Lower lobe of right lung (tissue), 2 donors: ENCODE measurements around the gene EEA1. TPM values are rescaled to one million over a fixed set of nuclear protein-coding genes. Genes with fewer than 3 reads are reported as not detected.
"Not testable (repeated sequence)": the region's sequence is repeated elsewhere in the genome, so short reads cannot be mapped to it uniquely, and the experiment has no call there.

ENCODE experiments used
- ATAC-seq, 2 donors: fragments of 200-7000 bp; cut with Tn5 transposase; one replicate each; pipeline ENCODE4 v1.9.1; 2020 to 2022; ENCODE audit warnings: mild to moderate bottlenecking in 2 of 2, moderate library complexity in 2 of 2
- DNase-seq: peaks from one replicate; pipeline ENCODE4 v3.0.0-alpha.2; 2020
- H3K27ac ChIP-seq: fragments of 200-600 bp; one replicate; pipeline ENCODE4 v1.8.0; 2022
- H3K27me3 ChIP-seq: fragments of 200-600 bp; one replicate; pipeline ENCODE4 v1.8.0; 2022; ENCODE audit warnings: low read depth
- H3K36me3 ChIP-seq: fragments of 200-600 bp; one replicate; pipeline ENCODE4 v1.8.0; 2022; ENCODE audit warnings: mild to moderate bottlenecking
- H3K4me1 ChIP-seq: fragments of 200-600 bp; one replicate; pipeline ENCODE4 v1.8.0; 2022
- H3K4me3 ChIP-seq: fragments of 200-600 bp; one replicate; pipeline ENCODE4 v1.8.0; 2022; ENCODE audit warnings: mild to moderate bottlenecking
- H3K9me3 ChIP-seq: fragments of 200-600 bp; one replicate; pipeline ENCODE4 v1.8.0; 2022
- intact Hi-C: fragments of 100-400 bp; cut with DNase I; formaldehyde crosslinking; loops from one replicate; pipeline ENCODE4 v1.11.0; 2022
- total RNA-seq: library from RNA; stranded (reverse); fragmentation: NEBNext Ultra II Directional; extraction: Animal tissue kit (Norgen Biotek cat#: 25700); gene quantifications from one replicate; pipeline ENCODE4 v1.2.1, GENCODE V29; 2021
- TF ChIP-seq, protein P1 (sequence below): fragments of 200-600 bp; IDR thresholded peaks from one replicate; pipeline ENCODE4 v1.8.0; 2022; ENCODE audit warnings: antibody characterized with exemption, mild to moderate bottlenecking
- donor health status: DM: no; HTN: yes; CAD: no; lungs with severe emphysema.

The EEA1 gene
- total RNA-seq, 1 donor from 2014 or later = 33.5 TPM

DNA sequence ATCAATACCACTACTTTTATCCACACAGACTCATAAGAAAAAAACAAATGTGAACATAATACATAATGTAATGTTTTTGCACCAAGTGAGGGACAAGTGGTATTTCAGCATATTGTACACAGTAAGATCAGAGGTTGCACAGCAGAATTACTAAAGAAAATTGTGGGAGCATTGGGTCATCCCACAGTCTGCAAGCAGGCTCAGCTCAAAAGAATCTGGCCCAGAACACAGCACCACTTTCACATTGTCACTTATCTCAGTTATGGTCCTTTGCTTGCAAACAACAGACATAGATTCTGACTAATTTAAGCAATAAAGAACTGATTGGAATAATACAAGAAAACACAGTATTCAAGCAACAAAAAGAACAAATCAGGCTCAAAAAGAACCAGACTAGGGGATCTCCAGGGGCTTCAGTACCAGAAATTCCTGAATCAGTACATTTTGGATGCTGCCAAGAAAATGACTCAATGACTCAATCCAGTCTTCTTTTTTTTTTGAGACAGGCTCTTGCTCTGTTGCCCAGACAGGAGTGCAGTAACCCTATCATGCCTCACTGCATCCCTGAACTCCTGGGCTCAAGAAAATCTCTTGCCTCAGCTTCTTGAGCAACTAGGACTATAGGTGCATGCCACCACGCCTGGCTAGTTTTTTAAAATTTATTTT is 42.9 kb upstream of the EEA1 start:
- Histone ChIP-seq H3K36me3 (no peaks in the 10 kb centered on the region), H3K9me3 (no peaks in the 10 kb centered on the region), H3K27ac (no peak overlapping the region), H3K27me3 (no peaks in the 10 kb centered on the region), H3K4me3 (no peak overlapping the region), H3K4me1 (peaks cover 16% of the 10 kb centered on the region)
- TF ChIP-seq, protein P1, sequence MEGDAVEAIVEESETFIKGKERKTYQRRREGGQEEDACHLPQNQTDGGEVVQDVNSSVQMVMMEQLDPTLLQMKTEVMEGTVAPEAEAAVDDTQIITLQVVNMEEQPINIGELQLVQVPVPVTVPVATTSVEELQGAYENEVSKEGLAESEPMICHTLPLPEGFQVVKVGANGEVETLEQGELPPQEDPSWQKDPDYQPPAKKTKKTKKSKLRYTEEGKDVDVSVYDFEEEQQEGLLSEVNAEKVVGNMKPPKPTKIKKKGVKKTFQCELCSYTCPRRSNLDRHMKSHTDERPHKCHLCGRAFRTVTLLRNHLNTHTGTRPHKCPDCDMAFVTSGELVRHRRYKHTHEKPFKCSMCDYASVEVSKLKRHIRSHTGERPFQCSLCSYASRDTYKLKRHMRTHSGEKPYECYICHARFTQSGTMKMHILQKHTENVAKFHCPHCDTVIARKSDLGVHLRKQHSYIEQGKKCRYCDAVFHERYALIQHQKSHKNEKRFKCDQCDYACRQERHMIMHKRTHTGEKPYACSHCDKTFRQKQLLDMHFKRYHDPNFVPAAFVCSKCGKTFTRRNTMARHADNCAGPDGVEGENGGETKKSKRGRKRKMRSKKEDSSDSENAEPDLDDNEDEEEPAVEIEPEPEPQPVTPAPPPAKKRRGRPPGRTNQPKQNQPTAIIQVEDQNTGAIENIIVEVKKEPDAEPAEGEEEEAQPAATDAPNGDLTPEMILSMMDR = no peak
- intact Hi-C loops = no loop called here
- DNase-seq (no peak), ATAC-seq (peak in 1 of 2 donors; percentile 39)

DNA sequence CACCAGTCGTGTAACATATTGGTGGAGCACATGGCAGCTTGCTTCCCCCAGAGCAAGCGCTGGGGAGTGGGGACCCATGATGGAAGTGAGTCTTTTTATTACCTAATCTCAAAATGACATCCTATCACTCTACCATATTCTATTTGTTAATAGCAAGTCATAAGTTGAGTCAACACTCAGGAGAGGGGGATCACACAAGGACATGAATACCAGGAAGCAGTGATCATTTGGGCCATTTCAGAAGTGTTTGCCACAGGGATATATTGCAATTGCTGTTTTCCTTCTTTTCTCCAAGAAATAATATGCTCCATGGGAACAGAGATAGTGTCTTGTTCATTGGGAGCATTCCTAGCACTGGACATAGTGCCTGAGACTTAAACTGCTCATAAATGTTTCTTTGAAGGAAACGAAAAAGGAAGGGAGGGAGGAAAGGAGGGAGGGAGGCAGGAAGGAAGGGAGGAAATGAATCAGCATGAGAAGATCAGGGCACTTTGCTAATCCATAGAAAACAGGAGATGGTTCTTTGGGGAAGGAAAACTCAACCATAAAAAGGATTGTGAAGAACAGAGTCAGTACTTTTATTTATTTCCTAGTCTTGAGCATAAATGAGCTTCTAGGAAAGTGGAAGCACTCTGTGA is 39.2 kb upstream of the EEA1 start:
- Histone ChIP-seq H3K9me3 (no peaks in the 10 kb centered on the region), H3K36me3 (no peaks in the 10 kb centered on the region), H3K4me1 (peaks cover 13% of the 10 kb centered on the region), H3K27ac (no peak overlapping the region), H3K4me3 (no peak overlapping the region), H3K27me3 (no peaks in the 10 kb centered on the region)
- ATAC-seq (no peak), DNase-seq (no peak)
- intact Hi-C loops = no loop called here
- TF ChIP-seq, protein P1 = no peak

DNA sequence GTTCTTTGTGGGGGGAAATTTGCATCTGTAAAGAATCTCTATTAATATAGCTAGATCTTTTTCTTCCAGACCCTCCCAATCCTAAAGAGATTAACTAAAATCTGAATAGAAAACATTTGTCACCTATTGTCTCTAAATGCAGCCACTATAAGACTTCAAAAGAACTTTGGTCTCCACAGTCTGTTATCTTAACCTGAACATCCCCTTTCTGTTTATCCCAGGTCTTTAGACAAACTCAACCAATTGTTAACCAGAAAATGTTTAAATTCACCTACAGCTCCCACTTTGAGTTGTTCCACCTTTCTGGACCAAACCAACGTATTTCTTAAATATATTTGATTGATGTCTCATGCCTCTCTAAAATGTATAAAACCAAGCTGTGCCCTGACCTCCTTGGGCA is 35.3 kb upstream of the EEA1 start:
- H3K4me1 ChIP-seq, H3K36me3 ChIP-seq, intact Hi-C loops, ATAC-seq, H3K27me3 ChIP-seq, DNase-seq, H3K9me3 ChIP-seq, H3K27ac ChIP-seq, H3K4me3 ChIP-seq: not testable (repeated sequence)

DNA sequence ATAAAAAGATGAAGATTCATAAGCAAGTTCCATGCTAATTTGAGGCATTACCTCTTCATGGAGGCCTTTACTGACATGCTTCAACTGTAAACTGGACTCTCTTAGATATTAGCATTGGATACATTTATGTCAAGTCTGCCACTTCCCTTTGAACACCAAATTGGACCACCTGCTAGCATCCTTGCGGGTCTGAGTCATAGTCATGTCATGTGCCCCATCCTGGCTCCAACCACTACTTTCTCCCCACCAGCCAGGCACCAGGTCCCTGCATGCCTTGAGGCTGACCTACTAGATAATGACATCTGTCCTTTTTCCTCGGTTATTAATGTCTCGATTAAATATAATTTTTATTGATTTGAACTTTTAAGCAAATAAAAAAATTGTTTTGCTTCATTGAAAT is 32.9 kb upstream of the EEA1 start:
- no peak overlapping the region for H3K27ac ChIP-seq
- H3K9me3 ChIP-seq = no peaks in the 10 kb centered on the region
- TF ChIP-seq, protein P1 = no peak
- intact Hi-C loops = no loop called here
- DNase-seq = no peak
- ATAC-seq = no peak
- H3K4me1 ChIP-seq = no peaks in the 10 kb centered on the region
- no peaks in the 10 kb centered on the region for H3K36me3 ChIP-seq
- H3K27me3 ChIP-seq = no peaks in the 10 kb centered on the region
- H3K4me3 ChIP-seq = no peak overlapping the region

DNA sequence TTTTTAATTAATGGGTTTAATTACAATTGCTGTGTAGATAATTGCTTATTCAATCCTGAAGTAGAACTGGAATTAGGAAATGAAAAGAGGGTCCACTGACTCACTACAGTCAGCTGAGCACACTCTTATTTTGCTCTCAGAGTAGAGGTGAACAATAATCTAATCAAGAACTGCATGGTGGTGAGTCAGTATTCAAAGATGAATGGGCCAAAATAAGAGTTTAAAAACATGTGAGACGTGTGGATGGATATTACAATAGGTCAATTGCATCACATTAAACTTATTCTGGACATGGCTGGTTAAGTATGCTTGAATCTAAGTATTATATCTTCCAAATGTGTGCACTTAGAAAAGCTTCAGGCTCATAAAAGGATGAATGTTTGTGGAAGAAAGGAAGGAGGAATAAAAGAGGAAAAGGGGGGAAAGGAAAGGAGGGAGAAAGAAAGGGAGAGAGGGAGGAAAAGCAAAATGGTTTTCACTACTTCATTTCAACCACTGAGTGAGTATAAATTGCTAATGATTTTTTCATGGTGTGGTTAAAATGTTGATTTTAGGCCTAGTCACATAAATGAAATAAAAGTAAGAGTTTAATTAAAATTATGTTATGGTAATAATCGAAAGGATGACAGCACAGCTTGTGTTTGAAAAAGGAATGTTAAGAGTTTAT is 27.0 kb upstream of the EEA1 start:
- intact Hi-C loops = no loop called here
- Histone ChIP-seq H3K4me1 (no peaks in the 10 kb centered on the region), H3K9me3 (no peaks in the 10 kb centered on the region), H3K27ac (no peak overlapping the region), H3K4me3 (no peak overlapping the region), H3K36me3 (no peaks in the 10 kb centered on the region), H3K27me3 (no peaks in the 10 kb centered on the region)
- TF ChIP-seq, protein P1 = no peak
- DNase-seq (no peak), ATAC-seq (no peak)

DNA sequence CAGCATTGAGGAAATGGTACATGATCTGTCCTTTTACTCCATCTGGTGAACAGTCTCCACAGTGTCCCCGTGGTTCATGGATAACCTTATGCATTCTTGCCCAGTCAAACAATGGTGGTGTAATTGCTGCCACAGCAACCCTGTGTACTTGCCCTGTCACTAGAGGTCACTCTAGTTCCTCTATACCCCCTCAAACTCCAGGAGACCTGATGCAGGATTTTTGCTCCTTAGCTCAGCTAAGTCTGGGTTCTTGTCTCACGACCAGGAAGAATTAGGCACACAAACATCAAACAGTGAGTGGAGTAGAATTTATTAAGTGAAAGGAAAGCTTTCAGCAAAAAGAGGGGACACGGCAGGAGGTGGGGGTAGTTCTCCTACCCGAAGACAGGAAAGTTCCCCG is 24.7 kb upstream of the EEA1 start:
- Histone ChIP-seq H3K27me3 (no peaks in the 10 kb centered on the region), H3K9me3 (no peaks in the 10 kb centered on the region), H3K27ac (no peak overlapping the region), H3K36me3 (no peaks in the 10 kb centered on the region), H3K4me3 (no peak overlapping the region), H3K4me1 (no peaks in the 10 kb centered on the region)
- TF ChIP-seq, protein P1 = no peak
- intact Hi-C loops = no loop called here
- DNase-seq (no peak), ATAC-seq (no peak)
